ENCODE measurements around the gene BLVRA.

The BLVRA gene

DNA sequence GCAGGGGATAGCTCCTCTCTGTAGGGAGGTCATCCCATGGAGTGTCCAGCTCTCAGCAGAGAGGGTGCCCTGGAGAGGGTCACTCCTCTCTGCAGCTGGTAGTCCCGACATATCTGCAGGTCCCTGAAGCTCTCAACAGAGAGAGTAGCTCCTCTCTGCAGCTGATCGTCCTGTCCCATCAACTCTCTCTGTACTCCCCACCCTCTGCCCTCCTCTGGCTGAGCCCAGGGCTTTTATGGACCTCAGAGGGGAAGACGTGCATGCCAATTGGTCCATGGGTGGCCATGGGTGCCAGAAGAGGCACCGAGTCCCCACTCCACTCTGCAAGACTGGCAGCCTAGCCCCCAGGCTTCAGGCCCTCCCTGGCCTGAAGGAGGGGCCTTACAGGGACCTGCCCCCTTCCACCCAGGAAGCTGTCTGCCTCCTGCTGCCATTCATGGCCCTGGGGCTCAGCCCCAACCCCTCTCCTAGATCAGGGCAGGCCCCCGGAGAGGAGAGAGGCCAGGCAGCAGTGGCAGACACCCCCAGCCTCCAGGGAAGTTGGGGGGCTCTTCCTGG lies 9.0 kb upstream of the BLVRA start:
- DNase-seq (ENCODE audit: low read depth in 2 of 2) = no peak

GRCh38 chr7:43750016-43750887 lies 8.2 kb upstream of the BLVRA start:
- no peak for DNase-seq (ENCODE audit: low read depth in 2 of 2)

GRCh38 chr7:43752411-43752810 lies 6.1 kb upstream of the BLVRA start:
- DNase-seq (ENCODE audit: low read depth in 2 of 2) = no peak

DNA sequence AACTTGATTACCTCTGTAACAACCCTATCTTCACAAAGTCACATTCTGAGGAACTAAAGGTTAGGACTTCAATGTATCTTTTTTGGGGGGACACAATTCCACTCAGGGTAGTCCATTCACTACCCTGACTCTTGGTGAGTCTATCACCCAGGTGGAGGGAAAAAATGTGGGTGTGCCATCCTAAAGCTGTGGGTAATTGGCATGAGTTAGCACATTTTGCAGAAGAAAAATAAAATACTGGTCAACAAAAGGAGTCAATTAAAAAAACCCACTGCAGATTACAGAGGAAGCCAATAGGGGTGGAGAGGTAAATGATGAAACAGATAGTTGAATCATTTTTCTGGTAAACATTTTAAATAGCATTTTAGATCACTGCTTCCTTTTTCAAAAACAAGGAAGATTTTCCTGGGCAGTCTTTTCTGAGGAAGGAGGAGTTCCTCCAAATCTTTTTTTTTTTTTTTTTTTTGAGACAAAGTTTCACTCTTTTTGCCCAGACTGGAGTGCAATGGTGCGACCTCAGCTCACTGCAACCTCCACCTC lies 5.1 kb upstream of the BLVRA start:
- no peak for DNase-seq (ENCODE audit: low read depth in 2 of 2)

- no peak for DNase-seq (ENCODE audit: low read depth in 2 of 2)
Measured at GRCh38 chr7:43753843-43754242, 4.6 kb upstream of the BLVRA start.

GRCh38 chr7:43754596-43754995 lies 3.9 kb upstream of the BLVRA start:
- no peak for DNase-seq (ENCODE audit: low read depth in 2 of 2)

- no peak for DNase-seq (ENCODE audit: low read depth in 2 of 2)
Measured at GRCh38 chr7:43756368-43757072, 2.0 kb upstream of the BLVRA start.

DNA sequence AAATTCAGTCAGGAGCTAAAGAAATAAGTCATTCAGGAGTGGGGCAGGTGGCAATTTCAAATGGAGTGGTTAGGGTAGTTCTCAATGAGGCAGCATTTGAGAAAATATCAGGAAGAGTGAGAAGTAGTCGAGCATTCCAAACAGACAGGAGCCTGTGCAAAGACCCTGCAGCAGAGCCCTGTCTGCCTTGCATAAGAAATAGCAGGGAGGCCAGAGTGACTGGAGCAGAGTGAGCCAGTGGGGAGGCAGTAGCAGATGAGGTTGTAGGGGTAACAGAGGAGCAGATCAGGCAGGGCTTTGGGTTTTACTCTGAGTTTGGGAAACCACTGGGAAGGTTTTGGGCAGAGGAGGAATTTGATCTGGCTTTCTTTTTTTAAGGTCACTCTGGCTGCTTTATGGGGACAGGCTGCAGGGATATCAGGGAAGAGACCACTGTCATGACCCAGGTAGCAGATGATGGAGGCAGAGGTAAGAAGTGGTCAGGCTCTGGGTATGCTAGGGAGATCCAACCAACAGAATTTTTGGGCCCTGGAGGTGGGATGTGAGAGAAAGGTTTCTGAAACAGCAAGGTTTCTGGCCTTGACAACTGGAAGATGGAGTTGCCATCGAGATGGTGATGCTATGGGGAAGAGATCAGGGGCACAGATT lies 1.3 kb upstream of the BLVRA start:
- no peak for DNase-seq (ENCODE audit: low read depth in 2 of 2)

GRCh38 chr7:43758822-43759683 lies 573 bp downstream of the BLVRA start:
- DNase-seq (ENCODE audit: low read depth in 2 of 2) = peak; percentile 2 to 3

- no peak for DNase-seq (ENCODE audit: low read depth in 2 of 2)
Measured at GRCh38 chr7:43760861-43761260, 2.4 kb downstream of the BLVRA start.

- DNase-seq (ENCODE audit: low read depth in 2 of 2) = no peak
Measured at GRCh38 chr7:43761382-43761781, 2.9 kb downstream of the BLVRA start.

GRCh38 chr7:43761938-43762692 lies 3.6 kb downstream of the BLVRA start:
- DNase-seq (ENCODE audit: low read depth in 2 of 2) = no peak

- DNase-seq (ENCODE audit: low read depth in 2 of 2) = no peak
Measured at GRCh38 chr7:43763183-43763582, 4.7 kb downstream of the BLVRA start.

DNA sequence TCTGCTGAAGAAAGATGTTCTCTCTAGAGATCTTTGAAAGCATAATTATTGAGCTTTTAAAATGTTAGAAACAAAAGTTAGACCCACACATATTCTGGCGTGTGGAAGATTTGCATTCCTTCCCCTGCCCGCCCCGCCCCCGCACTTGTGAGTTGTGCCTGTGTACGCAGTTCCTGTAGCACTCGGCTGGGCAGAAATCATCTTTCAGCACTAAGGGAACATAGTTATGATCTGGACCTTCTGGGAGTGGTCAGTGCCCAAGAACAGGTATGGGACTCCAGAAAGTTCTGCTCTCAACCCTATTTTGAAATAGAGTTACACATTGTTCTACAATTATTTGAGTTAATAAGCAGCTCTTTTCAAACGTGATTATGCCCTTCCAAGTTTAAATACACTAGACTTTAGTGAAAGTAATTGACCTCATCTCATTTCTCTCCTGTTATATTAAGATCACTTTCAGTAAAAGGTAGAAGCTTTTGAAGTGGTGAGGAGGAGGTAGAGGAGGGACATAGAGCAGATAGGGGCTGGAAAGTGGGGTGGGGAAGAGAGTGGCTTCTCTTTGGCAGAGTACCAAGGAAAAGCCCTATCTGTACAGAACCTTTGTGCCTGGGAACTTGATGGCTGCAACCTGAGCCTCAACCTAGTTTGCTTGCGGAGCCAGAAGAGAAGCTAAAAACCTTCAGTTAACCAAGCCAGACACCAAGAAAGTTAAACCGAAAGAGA lies 5.7 kb downstream of the BLVRA start:
- no peak for DNase-seq (ENCODE audit: low read depth in 2 of 2)

DNA sequence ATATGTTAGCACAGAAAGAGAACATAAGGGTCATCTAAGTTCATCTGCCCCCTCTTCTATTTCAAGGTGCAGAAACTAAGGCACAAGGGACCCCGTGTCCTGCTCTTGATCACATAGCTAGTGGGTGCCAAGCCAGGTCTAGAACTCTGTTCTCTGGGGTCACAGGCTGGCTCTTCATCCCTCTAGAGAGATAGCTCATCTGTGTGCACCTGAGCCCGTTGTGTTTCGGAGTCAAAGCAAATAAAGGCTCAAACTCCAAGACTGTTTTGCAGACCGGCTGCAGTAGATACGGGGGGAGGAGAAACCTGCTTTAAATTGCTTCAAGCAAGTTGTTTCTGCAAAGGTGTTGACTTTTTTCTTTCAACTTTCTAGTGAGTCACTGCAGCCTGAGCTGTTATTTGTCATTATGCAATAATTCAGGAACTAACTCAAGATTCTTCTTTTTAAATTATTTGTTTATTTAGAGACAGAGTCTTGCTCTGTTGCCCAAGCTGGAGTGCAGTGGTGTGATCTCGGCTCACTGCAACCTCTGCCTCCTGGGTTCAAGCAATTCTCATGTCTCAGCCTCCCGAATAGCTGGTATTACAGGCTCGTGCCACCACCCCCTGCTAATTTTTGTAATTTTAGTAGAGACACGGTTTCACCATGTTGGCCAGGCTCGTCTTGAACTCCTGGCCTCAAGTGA lies 6.5 kb downstream of the BLVRA start:
- no peak for DNase-seq (ENCODE audit: low read depth in 2 of 2)

- no peak for DNase-seq (ENCODE audit: low read depth in 2 of 2)
Measured at GRCh38 chr7:43766564-43766963, 8.1 kb downstream of the BLVRA start.

GRCh38 chr7:43767311-43767710 lies 8.8 kb downstream of the BLVRA start:
- no peak for DNase-seq (ENCODE audit: low read depth in 2 of 2)

GRCh38 chr7:43768201-43768886 lies 9.9 kb downstream of the BLVRA start:
- DNase-seq (ENCODE audit: low read depth in 2 of 2) = no peak

- no peak for DNase-seq (ENCODE audit: low read depth in 2 of 2)
Measured at GRCh38 chr7:43768887-43769272, 10.4 kb downstream of the BLVRA start.
